GM12891 (cell line): Measurements from ENCODE around the gene EML4.

ENCODE experiments used
- POLR2A ChIP-seq: IDR thresholded peaks from 2 replicates; pipeline ENCODE4 v1.6.1; 2011; ENCODE audit warnings: low read depth, low read length, control low read depth
- POLR2AphosphoS5 ChIP-seq: IDR thresholded peaks from 2 replicates; pipeline ENCODE4 v1.6.1; 2011; ENCODE audit warnings: low read depth, low read length, control low read depth
- TAF1 ChIP-seq: IDR thresholded peaks from 2 replicates; pipeline ENCODE4 v1.6.1; 2011; ENCODE audit warnings: low read depth, low read length, control low read depth

DNA sequence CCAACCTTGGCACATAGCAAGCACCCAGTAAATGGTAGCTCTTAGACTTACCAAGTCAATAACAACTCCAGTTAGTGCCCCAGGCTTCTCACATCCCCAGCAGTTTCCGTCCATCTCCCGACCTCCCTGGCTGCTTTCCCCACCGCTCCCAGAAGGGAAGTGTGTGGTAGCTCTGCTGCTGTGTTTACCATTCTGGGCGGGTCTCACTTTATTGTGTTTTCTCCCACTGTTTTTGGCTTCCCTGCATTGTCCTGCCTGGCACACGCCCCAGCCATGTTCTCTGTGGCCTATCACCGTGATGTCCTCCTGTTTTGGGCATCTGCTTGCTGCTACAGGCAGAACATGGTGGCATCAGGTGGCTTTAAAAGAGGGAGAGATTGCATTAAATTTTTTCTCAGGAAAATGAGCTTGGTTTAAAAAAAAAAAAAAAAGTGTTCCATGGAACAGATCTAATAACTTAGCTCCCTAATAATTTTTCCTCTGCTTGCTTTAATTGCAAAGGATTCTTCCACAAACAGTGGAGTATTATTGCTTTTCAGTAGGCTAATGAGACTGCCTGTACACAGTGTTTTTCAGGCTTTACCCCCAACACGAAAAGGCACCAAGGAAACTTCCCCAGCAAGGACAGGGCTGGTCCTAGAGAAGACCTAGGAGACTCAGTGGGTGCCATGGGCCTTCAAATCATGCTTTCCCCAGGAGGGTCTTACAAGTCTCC lies 199.8 kb downstream of the EML4 start:
- TF ChIP-seq POLR2A (no peak), POLR2AphosphoS5 (no peak), TAF1 (no peak)
